GM20000 (cell line): ENCODE data around the gene PHGDH.
"Not testable (repeated sequence)": the region's sequence is repeated elsewhere in the genome, so short reads cannot be mapped to it uniquely, and the experiment has no call there.

Source experiments
- DNase-seq: peaks from one replicate; pipeline ENCODE4 v3.0.0; 2012; ENCODE audit warnings: low spot score
- CTCF ChIP-seq: IDR thresholded peaks from 2 replicates; pipeline ENCODE4 v1.5.1; 2012; ENCODE audit warnings: mild to moderate bottlenecking, control low read depth; ENCODE audit errors: extremely low read depth, missing control alignments

Gene PHGDH

DNA sequence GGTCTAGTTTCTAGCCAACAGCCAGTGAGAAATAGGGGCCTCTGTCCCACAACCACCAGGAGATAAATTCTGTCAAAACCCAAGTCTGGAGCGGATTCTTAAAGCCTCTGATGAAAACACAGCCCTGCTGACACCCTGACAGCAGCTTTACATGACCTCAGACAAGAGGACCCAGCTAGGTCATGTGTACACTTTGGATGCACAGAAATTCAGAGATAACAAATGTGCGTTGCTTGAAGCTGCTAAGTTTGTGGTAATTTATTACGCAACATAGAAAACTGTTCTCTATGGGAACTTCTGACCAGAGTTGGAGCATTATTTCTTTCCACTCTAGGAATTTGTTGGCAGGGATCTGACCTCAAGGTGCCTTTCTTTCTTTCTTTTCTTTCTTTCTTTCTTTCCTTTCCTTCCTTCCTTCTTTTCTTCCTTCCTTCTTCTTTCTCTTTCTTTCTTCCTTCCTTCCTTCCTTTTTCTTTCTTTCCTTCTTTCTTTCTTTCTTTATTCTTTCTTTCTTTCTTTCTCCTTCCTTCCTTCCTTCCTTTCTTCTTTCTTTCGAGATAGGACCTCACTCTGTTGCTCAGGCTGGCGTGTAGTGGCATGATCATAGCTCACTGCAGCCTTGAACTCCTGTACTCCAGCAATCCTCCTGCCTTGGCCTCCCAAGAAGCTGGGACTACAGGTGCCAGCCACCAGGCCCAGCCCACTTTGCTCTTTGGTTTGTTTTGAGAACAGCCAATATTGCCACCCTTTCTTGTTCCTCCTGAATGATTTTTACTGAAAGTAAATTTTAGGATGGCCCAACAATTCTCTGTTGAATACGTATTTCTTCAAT, 71.8 kb downstream of the PHGDH start:
- no peak for DNase-seq
- TF ChIP-seq CTCF, result no peak

- no peak for DNase-seq
Observed at GRCh38 chr1:119784191-119784781, 72.6 kb downstream of the PHGDH start.

GRCh38 chr1:119786046-119786445, 74.3 kb downstream of the PHGDH start:
- not testable (repeated sequence) for DNase-seq

More at GRCh38 chr1:119784191-119784781, 72.6 kb downstream of the PHGDH start:
- TF ChIP-seq CTCF, result no peak

GRCh38 chr1:119786473-119787050, 74.8 kb downstream of the PHGDH start:
- DNase-seq, result not testable (repeated sequence)

- DNase-seq, result no peak
- TF ChIP-seq CTCF, result no peak
Observed at GRCh38 chr1:119787776-119788175, 76.0 kb downstream of the PHGDH start.

DNA sequence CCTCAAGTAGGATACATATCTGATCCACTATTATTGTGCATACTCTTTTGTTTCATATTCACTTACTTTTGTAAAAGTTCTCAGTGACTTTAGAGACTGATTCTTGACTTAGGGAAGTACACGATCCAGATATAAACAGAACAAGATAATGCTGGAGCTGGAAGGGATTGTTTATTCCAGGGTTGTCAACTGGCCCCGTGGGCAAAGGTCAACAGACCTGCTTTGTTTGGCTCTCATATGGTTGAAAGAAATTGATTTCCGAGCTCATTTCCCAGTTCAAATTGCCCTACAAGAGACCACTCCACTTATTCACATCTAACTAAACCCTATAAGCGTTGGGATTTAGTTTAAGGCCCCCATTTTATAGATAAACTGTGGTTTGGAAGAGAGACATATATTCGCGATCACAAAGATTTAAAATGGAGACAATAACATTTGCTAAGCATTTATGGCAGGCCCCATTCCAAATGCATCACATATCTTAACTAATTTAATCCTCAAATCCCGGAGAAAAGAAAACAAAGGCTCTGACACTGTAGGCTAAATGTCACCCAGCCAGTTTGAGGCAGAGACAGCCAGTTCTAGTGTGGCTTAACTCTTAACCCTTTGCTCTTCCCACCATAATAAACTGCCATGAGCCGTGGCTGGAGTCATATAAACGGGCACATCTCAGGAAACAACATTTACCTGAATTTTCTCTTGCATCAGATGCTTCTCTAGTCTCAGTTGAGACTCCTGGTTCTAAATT, 78.9 kb downstream of the PHGDH start:
- TF ChIP-seq CTCF, result no peak
- no peak for DNase-seq

GRCh38 chr1:119791377-119791776, 79.6 kb downstream of the PHGDH start:
- no peak for TF ChIP-seq CTCF
- no peak for DNase-seq
